ENCODE measurements around the gene EDARADD. TPM values are rescaled to one million over a fixed set of nuclear protein-coding genes. Genes with fewer than 3 reads are reported as not detected.

EDARADD gene
- total and polyA plus RNA-seq, 2 of the 13 experiments (the other 11 are each of a cell fraction or from before 2014, with no cell fraction given) = 0.03 TPM; not detected in 1

GRCh38 chr1:236502972-236503639 lies 109.0 kb downstream of the EDARADD start (continued):
- TF ChIP-seq ARID5B (CRISPR knock-in tag; IDR thresholded peaks at IDR 0.05) (peak; percentile 84), GATAD2A (CRISPR knock-in tag; IDR thresholded peaks at IDR 0.05) (peak; percentile 73), REXO4 (CRISPR knock-in tag; IDR thresholded peaks at IDR 0.05; ENCODE audit: borderline replicate concordance) (no peak), ZNF326 (CRISPR knock-in tag; IDR thresholded peaks at IDR 0.05; ENCODE audit: borderline replicate concordance) (no peak), TAF1 (CRISPR knock-in tag; IDR thresholded peaks at IDR 0.05) (peak; percentile 35; the same call in 1 of the 2 replicates), HNF4A (CRISPR knock-in tag; IDR thresholded peaks at IDR 0.05) (peak; percentile 34; the same call in 1 of the 2 replicates), HES4 (CRISPR knock-in tag; IDR thresholded peaks at IDR 0.05; ENCODE audit: borderline replicate concordance) (no peak), ZNF773 (CRISPR knock-in tag; IDR thresholded peaks at IDR 0.05; ENCODE audit: borderline replicate concordance) (no peak), TRIM24 (CRISPR knock-in tag; IDR thresholded peaks at IDR 0.05) (no peak), CBX1 (IDR thresholded peaks at IDR 0.05; ENCODE audit: low read depth) (no peak), SIX1 (CRISPR knock-in tag; IDR thresholded peaks at IDR 0.05; ENCODE audit: borderline replicate concordance) (no peak), HMG20A (CRISPR knock-in tag; IDR thresholded peaks at IDR 0.05; ENCODE audit: borderline replicate concordance) (peak; percentile 86; the same call in 1 of the 2 replicates), CCDC6 (CRISPR knock-in tag; IDR thresholded peaks at IDR 0.05) (peak; percentile 20; the same call in 1 of the 2 replicates), ZNF761 (CRISPR knock-in tag; conservative IDR thresholded peaks at IDR 0.05) (no peak), TCF12 (IDR thresholded peaks at IDR 0.05) (no peak), TCF12 (CRISPR knock-in tag; IDR thresholded peaks at IDR 0.05) (peak; percentile 57; the same call in 1 of the 2 replicates), NR2F1 (CRISPR knock-in tag; IDR thresholded peaks at IDR 0.05) (no peak), NCOA1 (CRISPR knock-in tag; IDR thresholded peaks at IDR 0.05) (no peak), KDM2A (CRISPR knock-in tag; IDR thresholded peaks at IDR 0.05; ENCODE audit: borderline replicate concordance, low read depth) (peak; percentile 58; the same call in 1 of the 2 replicates)
- TF ChIP-seq, protein P1, sequence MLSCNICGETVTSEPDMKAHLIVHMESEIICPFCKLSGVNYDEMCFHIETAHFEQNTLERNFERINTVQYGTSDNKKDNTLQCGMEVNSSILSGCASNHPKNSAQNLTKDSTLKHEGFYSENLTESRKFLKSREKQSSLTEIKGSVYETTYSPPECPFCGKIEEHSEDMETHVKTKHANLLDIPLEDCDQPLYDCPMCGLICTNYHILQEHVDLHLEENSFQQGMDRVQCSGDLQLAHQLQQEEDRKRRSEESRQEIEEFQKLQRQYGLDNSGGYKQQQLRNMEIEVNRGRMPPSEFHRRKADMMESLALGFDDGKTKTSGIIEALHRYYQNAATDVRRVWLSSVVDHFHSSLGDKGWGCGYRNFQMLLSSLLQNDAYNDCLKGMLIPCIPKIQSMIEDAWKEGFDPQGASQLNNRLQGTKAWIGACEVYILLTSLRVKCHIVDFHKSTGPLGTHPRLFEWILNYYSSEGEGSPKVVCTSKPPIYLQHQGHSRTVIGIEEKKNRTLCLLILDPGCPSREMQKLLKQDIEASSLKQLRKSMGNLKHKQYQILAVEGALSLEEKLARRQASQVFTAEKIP (CRISPR knock-in tag; IDR thresholded peaks at IDR 0.05; ENCODE audit: borderline replicate concordance) = no peak
- TF ChIP-seq, protein P2, sequence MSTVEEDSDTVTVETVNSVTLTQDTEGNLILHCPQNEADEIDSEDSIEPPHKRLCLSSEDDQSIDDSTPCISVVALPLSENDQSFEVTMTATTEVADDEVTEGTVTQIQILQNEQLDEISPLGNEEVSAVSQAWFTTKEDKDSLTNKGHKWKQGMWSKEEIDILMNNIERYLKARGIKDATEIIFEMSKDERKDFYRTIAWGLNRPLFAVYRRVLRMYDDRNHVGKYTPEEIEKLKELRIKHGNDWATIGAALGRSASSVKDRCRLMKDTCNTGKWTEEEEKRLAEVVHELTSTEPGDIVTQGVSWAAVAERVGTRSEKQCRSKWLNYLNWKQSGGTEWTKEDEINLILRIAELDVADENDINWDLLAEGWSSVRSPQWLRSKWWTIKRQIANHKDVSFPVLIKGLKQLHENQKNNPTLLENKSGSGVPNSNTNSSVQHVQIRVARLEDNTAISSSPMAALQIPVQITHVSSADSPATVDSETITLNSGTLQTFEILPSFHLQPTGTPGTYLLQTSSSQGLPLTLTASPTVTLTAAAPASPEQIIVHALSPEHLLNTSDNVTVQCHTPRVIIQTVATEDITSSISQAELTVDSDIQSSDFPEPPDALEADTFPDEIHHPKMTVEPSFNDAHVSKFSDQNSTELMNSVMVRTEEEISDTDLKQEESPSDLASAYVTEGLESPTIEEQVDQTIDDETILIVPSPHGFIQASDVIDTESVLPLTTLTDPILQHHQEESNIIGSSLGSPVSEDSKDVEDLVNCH (CRISPR knock-in tag; IDR thresholded peaks at IDR 0.05) = no peak

Measured in HepG2 (cell line).